GM20431 (cell line): ENCODE measurements around the gene KAZALD1.
"Not testable (repeated sequence)": the region's sequence is repeated elsewhere in the genome, so short reads cannot be mapped to it uniquely, and the experiment has no call there.

Experiments
- in situ Hi-C: fragments of 300-500 bp; cut with MseI, MboI; formaldehyde crosslinking; loops from one replicate; pipeline ENCODE4 v1.15.0; 2020; ENCODE audit warnings: low sequenced_read_pairs; ENCODE audit not compliant: unreplicated experiment

The KAZALD1 gene

DNA sequence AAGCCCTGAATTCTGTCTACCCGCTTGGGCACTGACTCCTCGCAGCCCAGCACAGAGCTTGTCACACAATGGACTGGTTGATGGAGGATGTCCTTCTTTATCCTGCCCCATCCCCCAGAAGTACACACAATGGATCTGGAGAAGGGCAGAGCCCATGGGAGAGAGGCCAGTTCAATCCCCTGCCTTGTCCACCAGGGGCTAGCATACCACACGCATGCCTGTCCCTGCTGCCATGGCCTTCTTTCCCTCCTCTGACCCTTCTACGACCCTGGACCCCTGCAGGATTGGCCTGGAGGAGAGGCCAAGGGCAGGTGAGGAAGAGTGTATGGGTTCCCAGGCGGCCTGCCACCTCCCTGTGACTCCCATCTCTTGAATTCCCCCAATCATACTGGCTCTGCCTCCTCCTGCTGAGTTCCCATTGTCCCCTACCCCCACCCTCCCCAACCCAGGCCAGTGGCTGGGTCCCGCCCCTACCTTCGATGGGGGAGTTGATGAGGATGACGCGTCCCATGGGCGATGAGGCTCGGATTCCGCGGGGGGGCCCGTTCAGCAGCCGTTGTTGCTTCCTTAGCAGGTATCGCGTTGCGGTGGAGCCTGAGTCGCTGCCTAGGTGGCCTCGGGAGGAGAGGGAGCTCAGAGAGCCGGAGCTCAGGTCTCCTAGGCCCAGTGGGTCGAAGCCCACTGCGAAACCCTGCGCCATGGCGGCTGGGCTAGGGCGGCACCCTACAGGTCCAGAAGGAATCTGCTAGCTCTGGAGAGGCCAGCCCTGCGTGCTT, 32.1 kb upstream of the KAZALD1 start:
- in situ Hi-C loops, result no loop called here

DNA sequence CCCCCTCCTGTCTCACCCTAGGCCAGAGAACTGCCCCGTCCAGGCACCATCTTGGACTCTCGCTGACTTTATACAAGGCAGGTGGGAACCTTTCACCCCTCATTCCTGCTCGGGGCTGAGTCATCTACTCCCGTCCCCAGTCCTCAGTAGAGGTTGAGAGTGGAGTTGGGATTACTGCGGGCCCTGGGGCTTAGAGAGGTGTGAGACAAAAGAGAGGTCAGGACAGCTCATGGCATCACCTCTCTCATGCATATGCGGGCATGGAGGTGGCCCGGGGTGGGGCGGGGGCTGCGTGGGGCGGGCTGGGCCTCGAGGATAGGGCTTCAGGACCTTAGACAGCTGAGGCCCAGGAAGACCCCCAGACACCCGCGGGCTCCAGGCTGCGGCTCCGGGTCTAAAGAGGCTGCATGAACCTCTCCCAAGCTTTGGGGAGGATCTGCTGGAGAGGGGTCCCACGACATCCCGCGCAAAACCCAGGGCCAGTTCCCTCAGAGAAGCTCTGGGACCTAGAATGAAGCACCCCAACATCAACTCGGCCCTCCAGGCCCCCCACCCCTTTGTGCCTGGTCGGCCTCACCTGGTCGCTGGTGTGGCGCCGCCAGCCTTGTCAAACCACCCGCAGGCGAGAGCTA, 31.2 kb upstream of the KAZALD1 start:
- in situ Hi-C loops, result no loop called here

DNA sequence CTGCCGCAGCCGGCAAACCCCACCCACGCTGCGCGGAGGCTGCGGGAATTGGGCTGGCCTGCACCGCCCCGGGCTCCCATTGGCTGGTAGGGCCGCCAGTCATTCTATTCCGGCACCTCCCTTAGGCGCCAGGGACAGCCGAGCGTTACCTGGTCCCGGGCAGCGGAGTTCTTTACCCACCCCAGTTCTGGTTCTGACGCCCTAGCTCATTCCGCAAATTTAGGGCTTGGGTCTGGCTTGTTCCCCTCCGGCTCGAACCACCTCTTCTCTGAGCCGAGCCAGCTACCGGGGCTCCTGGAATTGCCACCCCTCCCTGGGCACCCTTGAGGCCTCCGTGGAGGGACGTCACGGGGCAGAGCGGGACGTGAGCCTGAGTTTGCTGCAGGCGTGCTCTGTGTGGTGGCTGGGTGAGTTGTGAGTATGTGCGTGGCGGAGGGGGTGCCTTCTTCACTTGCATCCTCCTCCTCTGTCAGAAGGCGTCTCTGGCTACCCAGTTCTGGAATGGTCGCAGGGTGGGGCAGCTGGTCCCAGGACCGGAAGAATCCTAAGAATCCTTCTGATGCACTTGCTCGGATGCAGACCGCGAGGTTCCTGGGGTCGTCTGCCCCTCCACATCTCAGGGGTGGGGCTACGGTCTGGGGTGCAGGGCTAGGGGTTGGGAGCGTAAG, 30.5 kb upstream of the KAZALD1 start, which contains the start of the genes PDZD7 and SFXN3:
TSS of gene PDZD7 (minus strand) at position 2 of the 668 bp plus-strand sequence. CDS start 910 bp downstream, outside the sequence.
TSS of gene SFXN3 (plus strand) at position 107 of the 668 bp plus-strand sequence. CDS start 3,461 bp downstream, outside the sequence.
- in situ Hi-C loops, result no loop called here

- in situ Hi-C loops, result no loop called here
Measured at GRCh38 chr10:101031796-101032636, 29.8 kb upstream of the KAZALD1 start.

- in situ Hi-C loops, result no loop called here
Measured at GRCh38 chr10:101032637-101033224, 29.1 kb upstream of the KAZALD1 start.

DNA sequence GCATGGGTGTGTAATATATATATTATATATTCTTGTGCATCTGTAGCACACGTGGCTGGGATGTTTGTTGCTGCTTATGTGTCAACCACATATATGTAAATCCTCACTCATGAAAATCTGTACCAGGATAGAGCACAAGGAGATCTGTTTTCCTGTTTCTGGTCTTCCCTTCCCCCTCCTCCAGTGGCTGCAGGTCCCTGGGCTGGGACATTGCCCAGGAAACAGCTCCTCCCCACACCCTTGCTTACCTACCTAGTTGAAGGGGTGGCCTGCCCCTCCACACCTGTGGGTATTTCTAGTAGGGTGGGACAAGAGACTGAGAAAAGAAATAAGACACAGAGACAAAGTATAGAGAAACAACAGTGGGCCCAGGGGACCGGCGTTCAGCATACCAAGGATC, 28.5 kb upstream of the KAZALD1 start:
- in situ Hi-C loops, result no loop called here

DNA sequence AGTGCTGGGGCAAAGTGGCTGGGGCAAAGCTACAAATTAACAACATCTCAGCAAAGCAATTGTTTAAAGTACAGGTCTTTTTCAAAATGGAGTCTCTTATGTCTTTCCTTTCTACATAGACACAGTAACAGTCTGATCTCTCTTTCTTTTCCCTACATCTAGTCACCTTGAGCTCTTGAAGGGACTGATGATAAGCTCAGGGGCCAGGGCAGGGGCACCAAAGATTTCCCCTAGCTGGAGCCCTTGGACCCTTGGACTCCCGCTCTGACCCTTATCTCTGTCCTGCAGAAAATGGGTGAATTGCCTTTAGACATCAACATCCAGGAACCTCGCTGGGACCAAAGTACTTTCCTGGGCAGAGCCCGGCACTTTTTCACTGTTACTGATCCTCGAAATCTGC, 27.4 kb upstream of the KAZALD1 start:
- in situ Hi-C loops, result not testable (repeated sequence)

GRCh38 chr10:101035314-101035713, 26.5 kb upstream of the KAZALD1 start:
- in situ Hi-C loops, result no loop called here

- in situ Hi-C loops, result no loop called here
Measured at GRCh38 chr10:101035916-101036702, 25.7 kb upstream of the KAZALD1 start.

GRCh38 chr10:101036726-101037125, 25.1 kb upstream of the KAZALD1 start:
- in situ Hi-C loops, result no loop called here

DNA sequence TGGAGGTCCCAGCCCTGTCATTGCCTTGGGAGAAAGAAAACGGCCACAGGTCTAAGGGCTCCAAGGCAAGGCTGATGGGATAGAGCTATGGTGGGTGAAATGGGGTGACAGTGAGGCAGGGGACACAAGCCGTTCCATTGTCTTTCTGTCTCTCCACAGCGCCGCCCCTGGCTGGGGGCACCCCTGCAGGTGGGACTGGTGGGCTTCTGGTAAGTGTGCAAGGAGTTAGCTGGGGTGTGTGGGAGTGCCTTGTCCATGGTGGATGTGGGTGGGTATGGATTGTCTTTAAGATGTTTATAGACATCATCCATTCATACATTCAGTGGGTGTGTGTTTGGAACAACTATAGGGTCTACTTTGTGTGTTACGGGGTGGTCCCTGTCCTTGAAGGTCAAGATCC, 23.3 kb upstream of the KAZALD1 start:
- in situ Hi-C loops, result no loop called here

DNA sequence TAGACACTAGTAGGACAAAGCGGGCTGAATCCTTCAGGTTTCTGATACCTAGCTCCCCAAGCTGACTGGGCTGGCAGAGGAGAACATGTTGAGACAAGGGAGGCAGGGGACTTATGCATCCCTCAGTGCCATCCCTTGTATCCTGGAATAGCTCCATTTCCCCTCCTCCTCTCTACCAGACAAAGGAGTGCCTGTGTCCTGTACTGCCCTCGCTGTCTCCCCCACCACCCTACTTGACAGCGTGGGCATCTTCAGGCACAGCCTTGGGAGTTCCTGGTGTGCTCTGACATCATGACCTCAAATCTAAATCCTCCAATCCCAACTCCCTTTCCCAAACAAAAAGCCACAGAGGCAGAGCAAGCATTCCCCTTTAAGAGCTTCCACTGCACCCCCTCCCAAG, 21.7 kb upstream of the KAZALD1 start:
- in situ Hi-C loops, result no loop called here

- in situ Hi-C loops, result no loop called here
Measured at GRCh38 chr10:101040851-101041250, 20.9 kb upstream of the KAZALD1 start.

- in situ Hi-C loops, result no loop called here
Measured at GRCh38 chr10:101041252-101041761, 20.5 kb upstream of the KAZALD1 start.

DNA sequence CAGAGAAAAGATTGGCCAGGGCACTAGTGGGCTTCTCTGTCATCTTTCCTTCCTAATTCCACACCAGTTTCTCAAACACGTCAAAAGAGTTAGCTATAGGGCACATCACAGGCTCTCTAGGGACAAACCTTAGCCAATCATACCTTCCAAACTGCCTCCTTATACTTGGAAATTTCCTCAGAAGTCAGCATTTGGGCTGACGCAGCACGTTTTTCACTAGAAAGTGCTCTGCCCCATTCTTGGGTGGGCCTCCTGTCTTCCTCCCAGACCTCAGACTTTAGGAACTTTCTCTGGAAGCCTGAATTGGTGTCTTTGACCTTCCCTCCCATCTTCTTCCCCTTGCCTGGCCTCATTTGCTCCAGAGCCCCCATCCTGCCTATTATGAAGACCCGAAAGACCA, 19.7 kb upstream of the KAZALD1 start:
- in situ Hi-C loops, result no loop called here

GRCh38 chr10:101042667-101043362, 19.0 kb upstream of the KAZALD1 start:
- in situ Hi-C loops, result no loop called here

DNA sequence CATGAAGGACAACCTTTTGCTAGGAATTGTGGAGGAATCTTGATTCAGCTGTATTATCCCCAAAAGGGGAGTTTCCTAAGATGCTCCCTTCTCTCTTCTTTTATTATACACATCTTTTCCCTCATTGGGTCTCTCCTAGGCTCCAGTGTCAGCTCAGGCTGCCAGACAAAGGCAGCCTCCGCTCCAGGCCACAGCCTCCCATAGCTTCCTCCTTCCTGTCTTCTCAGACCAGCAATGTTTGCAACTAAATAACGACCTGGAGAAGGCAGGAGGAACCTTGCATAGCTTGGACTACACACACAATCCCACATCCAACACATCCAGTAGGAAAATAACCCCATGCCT, 18.5 kb upstream of the KAZALD1 start:
- in situ Hi-C loops, result no loop called here

DNA sequence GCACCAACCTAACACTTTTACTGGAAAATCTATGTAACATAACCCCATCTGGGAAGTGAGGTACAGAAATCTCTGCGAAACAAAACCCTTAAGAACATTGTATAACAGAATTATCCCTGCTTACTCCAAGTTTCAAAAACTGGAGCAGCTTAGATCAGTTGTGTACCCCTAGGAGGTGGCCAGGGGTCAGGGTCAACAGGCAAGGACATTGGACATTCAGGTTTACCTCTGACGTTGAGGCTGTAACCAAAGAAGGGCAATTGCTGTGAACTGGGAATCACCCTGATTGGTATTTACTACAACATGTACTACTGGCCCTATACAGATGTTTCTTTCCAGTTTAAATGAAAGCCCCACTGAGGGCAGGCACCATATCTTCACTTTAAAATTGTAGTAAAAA, 17.7 kb upstream of the KAZALD1 start:
- in situ Hi-C loops, result no loop called here
